ENCODE measurements around the gene RCOR1.

Gene RCOR1

GRCh38 chr14:102686196-102686801 lies 93.8 kb downstream of the RCOR1 start:
- DNase-seq, result no peak

GRCh38 chr14:102688290-102688689 lies 95.8 kb downstream of the RCOR1 start:
- peak; percentile 73 for DNase-seq

GRCh38 chr14:102690509-102691286 lies 98.2 kb downstream of the RCOR1 start:
- no peak for DNase-seq

- DNase-seq, result no peak
Observed at GRCh38 chr14:102691763-102692162, 99.3 kb downstream of the RCOR1 start.

- no peak for DNase-seq
Observed at GRCh38 chr14:102692334-102692733, 99.9 kb downstream of the RCOR1 start.

GRCh38 chr14:102693006-102693755 lies 100.7 kb downstream of the RCOR1 start:
- no peak for DNase-seq

- peak; percentile 42 for DNase-seq
Observed at GRCh38 chr14:102694530-102695166, 102.2 kb downstream of the RCOR1 start.

GRCh38 chr14:102695167-102695555 lies 102.7 kb downstream of the RCOR1 start:
- no peak for DNase-seq

GRCh38 chr14:102696332-102696731 lies 103.9 kb downstream of the RCOR1 start:
- no peak for DNase-seq

GRCh38 chr14:102696856-102697495 lies 104.5 kb downstream of the RCOR1 start:
- DNase-seq, result no peak

- DNase-seq, result no peak
Observed at GRCh38 chr14:102697501-102697900, 105.1 kb downstream of the RCOR1 start.

GRCh38 chr14:102699416-102700110 lies 107.1 kb downstream of the RCOR1 start:
- DNase-seq, result no peak

- DNase-seq, result no peak
Observed at GRCh38 chr14:102708494-102708893, 116.0 kb downstream of the RCOR1 start.

- DNase-seq, result no peak
Observed at GRCh38 chr14:102711207-102711606, 118.8 kb downstream of the RCOR1 start.

GRCh38 chr14:102711946-102712345 lies 119.5 kb downstream of the RCOR1 start:
- no peak for DNase-seq

GRCh38 chr14:102717276-102717675 lies 124.8 kb downstream of the RCOR1 start:
- no peak for DNase-seq

GRCh38 chr14:102722646-102723045 lies 130.2 kb downstream of the RCOR1 start:
- DNase-seq, result no peak

- no peak for DNase-seq
Observed at GRCh38 chr14:102723650-102724049, 131.2 kb downstream of the RCOR1 start.

- no peak for DNase-seq
Observed at GRCh38 chr14:102726191-102726949, 133.9 kb downstream of the RCOR1 start.

- DNase-seq, result no peak
Observed at GRCh38 chr14:102727336-102728095, 135.1 kb downstream of the RCOR1 start.

GRCh38 chr14:102728501-102728900 lies 136.1 kb downstream of the RCOR1 start:
- no peak for DNase-seq
